Testis (tissue), 3 donors: ENCODE measurements around the gene BLMH. TPM values are rescaled to one million over a fixed set of nuclear protein-coding genes. Genes with fewer than 3 reads are reported as not detected.

Experiments
- DNase-seq: peaks from one replicate; pipeline ENCODE4 v3.0.0-alpha.2; 2019
- H3K27ac ChIP-seq, 2 donors: fragments of 200-600 bp; sonication (generic); one replicate each; pipeline ENCODE4 v1.5.1; 2019
- H3K27me3 ChIP-seq: fragments of 200-600 bp; sonication (generic); one replicate; pipeline ENCODE4 v1.5.1; 2019
- H3K36me3 ChIP-seq: fragments of 200-600 bp; sonication (generic); one replicate; pipeline ENCODE4 v1.5.1; 2017; ENCODE audit warnings: low read depth; ENCODE audit errors: missing control alignments
- H3K4me1 ChIP-seq: fragments of 200-600 bp; sonication (generic); one replicate; pipeline ENCODE4 v1.5.1; 2019
- H3K4me3 ChIP-seq, 2 donors: fragments of 200-600 bp; sonication (generic); one replicate each; pipeline ENCODE4 v1.5.1; 2017 to 2019
- H3K9me3 ChIP-seq: fragments of 200-600 bp; sonication (generic); one replicate; pipeline ENCODE4 v1.5.1; 2017
- CTCF ChIP-seq, 3 experiments: fragments of 450-650 bp in 2 of 3; fragments of 200-600 bp in 1 of 3; sonication (generic) in 1 of 3; IDR thresholded peaks; one replicate each; pipeline ENCODE4 v1.5.1; 2016 to 2019; ENCODE audit warnings: antibody characterized with exemption in 3 of 3, mild to moderate bottlenecking in 2 of 3, moderate library complexity in 1 of 3
- POLR2A ChIP-seq: fragments of 450-650 bp; IDR thresholded peaks from one replicate; pipeline ENCODE4 v1.6.1; 2017; ENCODE audit warnings: antibody characterized with exemption, mild to moderate bottlenecking, moderate library complexity
- WGBS, 2 donors: methylation state at CpG; one replicate each; pipeline ENCODE4 v1.1.5; 2018; 5-methylcytosine and 5-hydroxymethylcytosine counted together
- intact Hi-C: fragments of 100-400 bp; cut with DNase I; formaldehyde crosslinking; loops from one replicate; pipeline ENCODE4 v1.15.1; 2023; ENCODE audit warnings: low total_unique reads
- polyA plus RNA-seq: library from polyadenylated mRNA; stranded (reverse); fragments of 350-450 nt; fragmentation: Illumina TruSeq; extraction: RNeasy Lipid Tissue Mini Kit (QIAGEN cat#74804); gene quantifications from one replicate; pipeline ENCODE4 v1.2.3, GENCODE V29; 2014; ENCODE audit warnings: low read depth, low replicate concordance; ENCODE audit not compliant: insufficient read depth
- total RNA-seq, 2 donors: library from RNA; depleted of rRNA; stranded (reverse); fragments of >200 nt; gene quantifications; one replicate each; pipeline ENCODE4 v1.2.3, GENCODE V29; 2016

Gene BLMH
- total and polyA plus RNA-seq, 3 donors from 2014 or later: 36.4 to 54.9 (median 46.9) TPM

GRCh38 chr17:30222721-30223175 is 69.0 kb downstream of the BLMH start:
- H3K4me3 ChIP-seq: no peak overlapping the region
- no peaks in the 10 kb centered on the region for H3K4me1 ChIP-seq
- no peaks in the 10 kb centered on the region for H3K27me3 ChIP-seq
- 85 to 87% methylated on average over 13 of the region's 13 CpGs for WGBS, 2 donors
- H3K9me3 ChIP-seq: no peaks in the 10 kb centered on the region
- H3K36me3 ChIP-seq: no peaks in the 10 kb centered on the region
- no peak overlapping the region for H3K27ac ChIP-seq
- intact Hi-C loops: no loop called here
- TF ChIP-seq POLR2A (no peak), CTCF (IDR thresholded peaks at IDR 0.05) (no peak)
- no peak for DNase-seq

GRCh38 chr17:30222251-30222650 is 69.5 kb downstream of the BLMH start:
- TF ChIP-seq POLR2A: no peak
- no peak overlapping the region for H3K27ac ChIP-seq

GRCh38 chr17:30221346-30221745 is 70.4 kb downstream of the BLMH start:
- Histone ChIP-seq H3K27ac (no peak overlapping the region), H3K4me3 (no peak overlapping the region), H3K36me3 (no peaks in the 10 kb centered on the region), H3K27me3 (no peaks in the 10 kb centered on the region), H3K9me3 (no peaks in the 10 kb centered on the region), H3K4me1 (no peaks in the 10 kb centered on the region)
- TF ChIP-seq POLR2A: no peak
- TF ChIP-seq CTCF (IDR thresholded peaks at IDR 0.05): no peak
- no peak for DNase-seq
- WGBS, 2 donors: 90% methylated on average over 2 to 10 of the region's 10 CpGs
- intact Hi-C loops: no loop called here

More at GRCh38 chr17:30222251-30222650, 69.5 kb downstream of the BLMH start:
- intact Hi-C loops: no loop called here
- Histone ChIP-seq H3K4me3 (no peak overlapping the region), H3K9me3 (no peaks in the 10 kb centered on the region), H3K27me3 (no peaks in the 10 kb centered on the region), H3K4me1 (no peaks in the 10 kb centered on the region), H3K36me3 (no peaks in the 10 kb centered on the region)
- no peak for DNase-seq
- WGBS, 2 donors: 87 to 95% methylated on average over 4 of the region's 4 CpGs

GRCh38 chr17:30220414-30220813 is 71.3 kb downstream of the BLMH start:
- WGBS, 2 donors: 77 to 89% methylated on average over 5 of the region's 5 CpGs
- Histone ChIP-seq H3K4me1 (no peaks in the 10 kb centered on the region), H3K9me3 (no peaks in the 10 kb centered on the region), H3K4me3 (no peak overlapping the region), H3K36me3 (no peaks in the 10 kb centered on the region), H3K27me3 (no peaks in the 10 kb centered on the region), H3K27ac (no peak overlapping the region)
- TF ChIP-seq POLR2A (no peak), CTCF (IDR thresholded peaks at IDR 0.05) (no peak)
- intact Hi-C loops: no loop called here
- DNase-seq: no peak

GRCh38 chr17:30219833-30220232 is 71.9 kb downstream of the BLMH start:
- TF ChIP-seq POLR2A: no peak
- no peak for TF ChIP-seq CTCF (IDR thresholded peaks at IDR 0.05)
- H3K4me1 ChIP-seq: no peaks in the 10 kb centered on the region
- H3K4me3 ChIP-seq: no peak overlapping the region
- no peaks in the 10 kb centered on the region for H3K27me3 ChIP-seq
- 82 to 87% methylated on average over 7 of the region's 7 CpGs for WGBS, 2 donors
- H3K9me3 ChIP-seq: no peaks in the 10 kb centered on the region
- H3K27ac ChIP-seq: no peak overlapping the region
- intact Hi-C loops: no loop called here
- H3K36me3 ChIP-seq: no peaks in the 10 kb centered on the region
- no peak for DNase-seq
